ENCODE measurements around the gene GIN1. TPM values are rescaled to one million over a fixed set of nuclear protein-coding genes. Genes with fewer than 3 reads are reported as not detected.

The GIN1 gene
- total RNA-seq, 1 experiment from 2014 or later, result 6.6 TPM

DNA sequence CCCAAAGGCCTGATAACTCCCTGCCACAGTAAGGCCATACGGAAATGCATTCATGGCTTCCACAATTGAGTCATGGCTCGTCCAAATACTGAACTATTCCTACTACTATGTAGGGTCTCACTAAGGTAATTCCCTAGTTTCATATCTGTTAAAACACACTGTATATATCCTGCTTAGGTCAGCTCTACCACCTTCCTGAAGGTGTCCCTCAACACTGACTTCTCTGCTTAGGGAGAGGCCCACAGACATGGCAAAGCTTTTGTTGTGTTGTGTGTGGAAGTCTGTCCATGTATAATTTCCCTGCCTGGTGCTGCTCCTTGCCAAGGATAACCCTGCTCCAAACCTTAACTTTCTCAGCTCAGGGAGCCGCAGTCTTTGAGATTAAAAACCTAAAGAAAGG lies 60.4 kb downstream of the GIN1 start:
- Histone ChIP-seq H4K8ac (replicated peaks; ENCODE audit: insufficient read length, low read depth, low read length) (no peak overlapping the region), H3K9ac (ENCODE audit: extremely low read depth, insufficient read length, low read length) (no peak overlapping the region), H2AFZ (ENCODE audit: low read length) (no peak overlapping the region), H2BK120ac (ENCODE audit: low read depth, low read length, poor library complexity, severe bottlenecking) (no peak overlapping the region), H3K14ac (ENCODE audit: insufficient read depth, low read length) (no peak overlapping the region), H3K79me1 (ENCODE audit: insufficient read depth, low read depth, low read length, poor library complexity, severe bottlenecking) (no peaks in the 10 kb centered on the region), H3K27me3 (ENCODE audit: insufficient read depth, low read length) (no peaks in the 10 kb centered on the region), H2BK5ac (ENCODE audit: insufficient read length, low read length) (no peak overlapping the region), H3K4ac (ENCODE audit: low read depth, low read length) (no peak overlapping the region), H3K79me2 (ENCODE audit: insufficient read depth, low read length) (no peaks in the 10 kb centered on the region), H3K4me2 (ENCODE audit: insufficient read depth, insufficient read length, low read length) (no peak overlapping the region), H2BK15ac (ENCODE audit: low read depth, low read length) (no peak overlapping the region), H3K18ac (ENCODE audit: insufficient read length, low read depth, low read length) (no peak overlapping the region), H2BK20ac (ENCODE audit: low read depth, low read length, poor library complexity, severe bottlenecking) (no peak overlapping the region), H3K4me1 (ENCODE audit: insufficient read depth, low read length) (peaks cover 8% of the 10 kb centered on the region; the same call in 1 of the 2 replicates), H3K9me3 (ENCODE audit: control insufficient read depth, low read depth, low read length) (no peaks in the 10 kb centered on the region), H3K56ac (ENCODE audit: insufficient read length, low read depth, low read length) (no peak overlapping the region), H2BK12ac (ENCODE audit: insufficient read length, low read depth, low read length) (no peak overlapping the region), H2AK5ac (ENCODE audit: insufficient read length, low read length) (no peak overlapping the region), H4K5ac (ENCODE audit: insufficient read length, low read depth, low read length) (no peak overlapping the region), H3K23me2 (ENCODE audit: insufficient read length, low read depth, low read length, poor library complexity, severe bottlenecking) (no peaks in the 10 kb centered on the region), H3K23ac (ENCODE audit: insufficient read length, low read depth, low read length) (no peak overlapping the region), H3T11ph (ENCODE audit: low read length) (no peak overlapping the region), H3K27ac (ENCODE audit: insufficient read length, low read depth, low read length) (no peak overlapping the region), H4K91ac (ENCODE audit: insufficient read length, low read depth, low read length) (no peak overlapping the region), H4K20me1 (ENCODE audit: control insufficient read depth, insufficient read depth, insufficient read length) (no peaks in the 10 kb centered on the region)
- H3K27ac Mint-ChIP-seq, result peak overlapping the region in 1 of 3 experiments; percentile 90; a peak in 3 of 7 replicates
- H3K27me3 Mint-ChIP-seq (ENCODE audit: low read depth), result no peaks in the 10 kb centered on the region; the same call in 1 of the 2 replicates
- H3K36me3 Mint-ChIP-seq (ENCODE audit: insufficient read depth in 1 of 3, low read depth in 3 of 3), result peaks cover 0 to 3% (median 3%) of the 10 kb centered on the region in 3 experiments; a peak in 3 of 7 replicates
- TF ChIP-seq, protein P1, sequence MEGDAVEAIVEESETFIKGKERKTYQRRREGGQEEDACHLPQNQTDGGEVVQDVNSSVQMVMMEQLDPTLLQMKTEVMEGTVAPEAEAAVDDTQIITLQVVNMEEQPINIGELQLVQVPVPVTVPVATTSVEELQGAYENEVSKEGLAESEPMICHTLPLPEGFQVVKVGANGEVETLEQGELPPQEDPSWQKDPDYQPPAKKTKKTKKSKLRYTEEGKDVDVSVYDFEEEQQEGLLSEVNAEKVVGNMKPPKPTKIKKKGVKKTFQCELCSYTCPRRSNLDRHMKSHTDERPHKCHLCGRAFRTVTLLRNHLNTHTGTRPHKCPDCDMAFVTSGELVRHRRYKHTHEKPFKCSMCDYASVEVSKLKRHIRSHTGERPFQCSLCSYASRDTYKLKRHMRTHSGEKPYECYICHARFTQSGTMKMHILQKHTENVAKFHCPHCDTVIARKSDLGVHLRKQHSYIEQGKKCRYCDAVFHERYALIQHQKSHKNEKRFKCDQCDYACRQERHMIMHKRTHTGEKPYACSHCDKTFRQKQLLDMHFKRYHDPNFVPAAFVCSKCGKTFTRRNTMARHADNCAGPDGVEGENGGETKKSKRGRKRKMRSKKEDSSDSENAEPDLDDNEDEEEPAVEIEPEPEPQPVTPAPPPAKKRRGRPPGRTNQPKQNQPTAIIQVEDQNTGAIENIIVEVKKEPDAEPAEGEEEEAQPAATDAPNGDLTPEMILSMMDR (conservative IDR thresholded peaks at IDR 0.05), result no peak
- no peak for DNase-seq
- WGBS (ENCODE audit: extremely low coverage, insufficient read length, low lambda C conversion rate), result no CpG with 5 or more reads among the region's 3 CpGs
- H3K9me3 Mint-ChIP-seq, result peaks cover 7% of the 10 kb centered on the region in 2 experiments
- no peak overlapping the region for H3K4me3 Mint-ChIP-seq
- peaks cover 21 to 34% of the 10 kb centered on the region in 2 experiments for H3K4me1 Mint-ChIP-seq
